Head of caudate nucleus (tissue), 42 donors: Measurements from ENCODE around the gene FRMPD4.

Experiments used
- DNase-seq, 42 donors: peaks; one replicate each; pipeline versions ENCODE4 v3.0.0 to v3.0.0-alpha.2; 2020 to 2021; ENCODE audit warnings: mixed read lengths in 7 of 42
- intact Hi-C: fragments of 100-400 bp; cut with DNase I; formaldehyde crosslinking; loops from one replicate; pipeline ENCODE4 v1.15.0; 2022

FRMPD4 gene

GRCh38 chrX:12339921-12340320, 201.6 kb downstream of the FRMPD4 start:
- no peak for DNase-seq
- intact Hi-C loops, result no loop called here

GRCh38 chrX:12344954-12345353, 206.7 kb downstream of the FRMPD4 start:
- DNase-seq, result no peak
- intact Hi-C loops, result no loop called here

GRCh38 chrX:12349201-12349600, 210.9 kb downstream of the FRMPD4 start:
- DNase-seq, result no peak
- intact Hi-C loops, result no loop called here

- intact Hi-C loops, result no loop called here
- DNase-seq, result no peak
Measured at GRCh38 chrX:12352922-12353321, 214.6 kb downstream of the FRMPD4 start.

GRCh38 chrX:12360383-12360782, 222.1 kb downstream of the FRMPD4 start:
- no peak for DNase-seq

GRCh38 chrX:12360986-12361598, 222.8 kb downstream of the FRMPD4 start:
- intact Hi-C loops, result no loop called here
- DNase-seq, result no peak

More at GRCh38 chrX:12360383-12360782, 222.1 kb downstream of the FRMPD4 start:
- intact Hi-C loops, result no loop called here

GRCh38 chrX:12363216-12363615, 224.9 kb downstream of the FRMPD4 start:
- DNase-seq, result no peak
- intact Hi-C loops, result no loop called here

GRCh38 chrX:12366440-12366839, 228.2 kb downstream of the FRMPD4 start:
- no peak for DNase-seq
- intact Hi-C loops, result no loop called here

- intact Hi-C loops, result no loop called here
Measured at GRCh38 chrX:12367254-12367653, 229.0 kb downstream of the FRMPD4 start.

GRCh38 chrX:12370497-12370986, 232.3 kb downstream of the FRMPD4 start:
- DNase-seq, result no peak
- intact Hi-C loops, result no loop called here

More at GRCh38 chrX:12367254-12367653, 229.0 kb downstream of the FRMPD4 start:
- no peak for DNase-seq

GRCh38 chrX:12372111-12372510, 233.8 kb downstream of the FRMPD4 start:
- peak in 2 of 42 donors; percentile 19 to 37 for DNase-seq
- intact Hi-C loops, result no loop called here

GRCh38 chrX:12374286-12374685, 236.0 kb downstream of the FRMPD4 start:
- intact Hi-C loops, result no loop called here
- DNase-seq, result no peak

- no peak for DNase-seq
- intact Hi-C loops, result no loop called here
Measured at GRCh38 chrX:12378253-12378652, 240.0 kb downstream of the FRMPD4 start.

- intact Hi-C loops, result no loop called here
- no peak for DNase-seq
Measured at GRCh38 chrX:12378706-12379105, 240.4 kb downstream of the FRMPD4 start.

GRCh38 chrX:12379671-12380070, 241.4 kb downstream of the FRMPD4 start:
- intact Hi-C loops, result no loop called here

GRCh38 chrX:12383196-12383595, 244.9 kb downstream of the FRMPD4 start:
- DNase-seq, result no peak
- intact Hi-C loops, result no loop called here

More at GRCh38 chrX:12379671-12380070, 241.4 kb downstream of the FRMPD4 start:
- DNase-seq, result no peak

GRCh38 chrX:12390301-12390700, 252.0 kb downstream of the FRMPD4 start:
- no peak for DNase-seq
- intact Hi-C loops, result no loop called here

GRCh38 chrX:12396584-12396983, 258.3 kb downstream of the FRMPD4 start:
- intact Hi-C loops, result no loop called here
- DNase-seq, result no peak

- intact Hi-C loops, result no loop called here
- no peak for DNase-seq
Measured at GRCh38 chrX:12400218-12400617, 261.9 kb downstream of the FRMPD4 start.

GRCh38 chrX:12401252-12401651, 263.0 kb downstream of the FRMPD4 start:
- intact Hi-C loops, result no loop called here
- DNase-seq, result no peak

- intact Hi-C loops, result no loop called here
- no peak for DNase-seq
Measured at GRCh38 chrX:12403474-12404082, 265.3 kb downstream of the FRMPD4 start.
